IPS-20b (cell line): ENCODE results near the gene POU1F1.

ENCODE experiments used
- H3K27ac ChIP-seq: one replicate; pipeline ENCODE4 v1.5.1; 2013; ENCODE audit warnings: low read length
- H3K27me3 ChIP-seq: 2 replicates; pipeline ENCODE4 v1.6.1; 2013; ENCODE audit warnings: mild to moderate bottlenecking, low read length, inconsistent platforms; ENCODE audit not compliant: insufficient read depth
- H3K36me3 ChIP-seq: 2 replicates; pipeline ENCODE4 v1.6.1; 2013; ENCODE audit warnings: low read depth, mild to moderate bottlenecking, inconsistent platforms, low read length, moderate library complexity; ENCODE audit not compliant: insufficient read depth
- H3K4me1 ChIP-seq: 2 replicates; pipeline ENCODE4 v1.6.1; 2013; ENCODE audit warnings: mild to moderate bottlenecking, control low read depth, inconsistent platforms, low read length, moderate library complexity; ENCODE audit not compliant: insufficient read depth
- H3K4me3 ChIP-seq: 2 replicates; pipeline ENCODE4 v1.5.1; 2013; ENCODE audit warnings: mild to moderate bottlenecking, low read length, inconsistent platforms
- H3K9ac ChIP-seq: 2 replicates; pipeline ENCODE4 v1.6.1; 2013; ENCODE audit warnings: low read depth, mild to moderate bottlenecking, inconsistent platforms, low read length, moderate library complexity
- H3K9me3 ChIP-seq: 2 replicates; pipeline ENCODE4 v1.6.1; 2013; ENCODE audit warnings: mild to moderate bottlenecking, low read depth, low read length, inconsistent platforms; ENCODE audit not compliant: insufficient read depth

The POU1F1 gene

DNA sequence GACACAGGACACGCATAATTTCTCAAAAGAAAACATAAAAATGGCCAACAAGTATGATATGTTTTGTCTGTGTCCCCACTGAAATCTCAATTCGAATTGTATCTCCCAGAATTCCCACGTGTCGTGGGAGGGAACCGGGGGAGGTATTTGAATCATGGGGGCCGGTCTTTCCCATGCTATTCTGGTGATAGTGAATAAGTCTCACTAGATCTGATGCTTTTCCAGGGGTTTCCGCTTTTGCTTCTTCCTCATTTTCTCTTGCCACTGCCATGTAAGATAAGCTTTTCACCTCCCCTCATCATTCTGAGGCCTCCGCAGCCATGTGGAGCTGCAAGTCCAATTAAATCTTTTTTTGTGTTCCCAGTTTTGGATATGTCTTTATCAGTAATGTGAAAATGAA, 12.1 kb upstream of the POU1F1 start:
- Histone ChIP-seq H3K4me1 (no peaks in the 10 kb centered on the region), H3K9me3 (no peaks in the 10 kb centered on the region), H3K27me3 (no peaks in the 10 kb centered on the region), H3K27ac (no peak overlapping the region), H3K4me3 (no peak overlapping the region), H3K9ac (no peak overlapping the region), H3K36me3 (no peaks in the 10 kb centered on the region)

DNA sequence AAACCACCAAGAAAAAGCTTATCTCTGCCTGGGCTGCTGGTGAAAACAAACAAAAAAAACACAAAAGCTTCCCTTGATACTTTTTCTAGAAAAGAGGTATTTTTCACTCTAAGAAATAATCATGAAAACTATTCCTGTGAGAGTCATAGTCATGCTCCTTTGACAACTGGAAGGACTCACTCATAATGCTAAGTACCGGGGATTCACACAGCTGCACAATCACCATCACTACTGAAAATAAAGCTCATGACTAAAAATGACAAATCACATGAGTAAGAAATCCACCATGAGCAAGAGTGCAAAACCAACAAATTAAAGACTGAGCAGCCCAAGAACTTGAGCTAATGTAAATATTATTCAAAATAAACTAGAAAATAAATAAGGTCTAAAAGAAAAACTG, 10.6 kb upstream of the POU1F1 start:
- Histone ChIP-seq H3K9me3 (no peaks in the 10 kb centered on the region), H3K27ac (no peak overlapping the region), H3K36me3 (no peaks in the 10 kb centered on the region), H3K9ac (no peak overlapping the region), H3K4me1 (no peaks in the 10 kb centered on the region), H3K4me3 (no peak overlapping the region), H3K27me3 (no peaks in the 10 kb centered on the region)

DNA sequence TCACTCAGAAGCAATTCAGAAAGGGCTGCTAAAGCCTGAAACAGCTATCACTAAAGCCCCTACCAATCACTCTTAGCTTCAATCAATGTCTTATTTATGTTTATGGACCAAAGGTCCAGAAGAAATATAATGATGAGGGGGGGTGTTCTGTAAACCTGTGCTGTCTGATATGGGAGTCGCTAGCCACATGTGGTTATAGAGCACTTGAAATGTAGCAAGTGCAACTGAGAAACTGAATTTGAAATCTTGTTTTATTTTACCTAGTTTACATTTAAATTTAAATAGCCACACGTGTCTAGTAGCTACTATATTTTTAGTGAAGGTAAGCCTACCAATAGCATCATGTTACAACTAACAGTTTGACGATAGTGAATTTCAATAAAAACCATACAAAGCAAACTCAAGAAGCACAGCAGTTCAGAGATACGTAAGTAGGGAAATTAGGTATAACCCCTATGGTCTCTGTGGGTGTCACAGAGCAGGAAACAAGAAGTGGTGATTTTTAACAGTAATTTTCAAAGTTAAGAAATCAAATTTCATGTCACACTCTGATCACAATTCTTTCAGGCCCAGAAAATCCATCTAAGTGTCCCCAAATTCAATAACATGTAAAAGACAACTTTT, 3.6 kb downstream of the POU1F1 start:
- Histone ChIP-seq H3K4me1 (no peaks in the 10 kb centered on the region), H3K27ac (no peak overlapping the region), H3K9ac (no peak overlapping the region), H3K27me3 (no peaks in the 10 kb centered on the region), H3K9me3 (no peaks in the 10 kb centered on the region), H3K4me3 (no peak overlapping the region), H3K36me3 (no peaks in the 10 kb centered on the region)

DNA sequence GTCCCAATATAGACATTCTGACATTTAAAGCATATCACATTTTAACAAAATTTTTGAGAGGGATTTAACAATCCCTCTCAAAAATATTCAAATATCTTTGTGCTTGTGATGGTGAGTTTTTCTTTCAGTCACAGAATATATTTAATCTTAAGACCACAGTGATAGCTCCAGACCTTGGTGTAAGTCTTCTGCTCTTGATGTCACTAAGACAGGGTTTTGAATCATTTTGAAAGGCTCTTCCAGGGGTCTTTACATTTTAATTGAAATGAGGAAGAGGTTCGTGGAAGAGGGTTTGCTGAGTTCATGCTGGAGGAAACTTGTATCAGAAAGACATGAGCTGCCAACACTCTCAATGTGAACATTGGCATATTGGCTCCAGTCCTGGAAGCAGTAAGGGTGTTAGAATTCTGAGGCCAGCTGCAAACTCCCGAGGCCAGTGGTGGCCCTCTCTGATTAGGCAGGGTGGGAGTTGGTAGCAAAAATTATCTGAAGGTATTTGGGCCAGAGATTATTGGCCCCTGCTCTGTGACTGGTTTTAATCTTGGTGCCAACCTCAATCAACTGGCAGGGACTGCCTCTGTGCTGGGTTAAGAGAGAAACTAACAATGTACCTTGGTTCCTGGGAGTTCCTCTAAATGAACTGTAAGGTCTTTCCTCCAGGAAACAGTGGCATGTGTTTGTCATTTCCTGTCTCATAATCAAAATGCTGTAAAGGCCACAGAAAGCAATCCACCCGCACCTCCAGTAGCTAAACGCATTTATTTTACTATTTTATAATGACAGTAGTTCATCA, 5.3 kb downstream of the POU1F1 start:
- Histone ChIP-seq H3K4me1 (no peaks in the 10 kb centered on the region), H3K27ac (no peak overlapping the region), H3K27me3 (no peaks in the 10 kb centered on the region), H3K4me3 (no peak overlapping the region), H3K36me3 (no peaks in the 10 kb centered on the region), H3K9ac (no peak overlapping the region), H3K9me3 (no peaks in the 10 kb centered on the region)

DNA sequence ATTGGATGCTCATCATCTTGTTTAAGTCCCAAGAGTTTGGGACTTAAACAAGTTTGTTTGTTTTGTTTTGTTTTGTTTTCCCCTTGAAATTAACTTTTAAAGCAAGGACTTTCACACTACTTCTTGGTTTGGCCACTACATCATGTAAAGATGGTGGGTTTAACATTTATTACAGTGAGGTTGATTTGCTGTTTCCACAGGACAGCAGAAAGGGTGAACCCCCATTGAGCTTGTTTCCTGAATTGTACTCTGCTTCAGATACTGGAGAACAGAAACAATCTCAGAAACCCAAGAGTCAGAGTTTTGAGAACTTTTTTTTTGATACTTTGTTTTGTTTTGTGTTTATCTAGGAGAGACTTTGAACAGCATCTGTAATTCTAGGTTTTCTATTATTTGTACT, 6.7 kb downstream of the POU1F1 start:
- Histone ChIP-seq H3K27ac (no peak overlapping the region), H3K9ac (no peak overlapping the region), H3K4me3 (no peak overlapping the region)

DNA sequence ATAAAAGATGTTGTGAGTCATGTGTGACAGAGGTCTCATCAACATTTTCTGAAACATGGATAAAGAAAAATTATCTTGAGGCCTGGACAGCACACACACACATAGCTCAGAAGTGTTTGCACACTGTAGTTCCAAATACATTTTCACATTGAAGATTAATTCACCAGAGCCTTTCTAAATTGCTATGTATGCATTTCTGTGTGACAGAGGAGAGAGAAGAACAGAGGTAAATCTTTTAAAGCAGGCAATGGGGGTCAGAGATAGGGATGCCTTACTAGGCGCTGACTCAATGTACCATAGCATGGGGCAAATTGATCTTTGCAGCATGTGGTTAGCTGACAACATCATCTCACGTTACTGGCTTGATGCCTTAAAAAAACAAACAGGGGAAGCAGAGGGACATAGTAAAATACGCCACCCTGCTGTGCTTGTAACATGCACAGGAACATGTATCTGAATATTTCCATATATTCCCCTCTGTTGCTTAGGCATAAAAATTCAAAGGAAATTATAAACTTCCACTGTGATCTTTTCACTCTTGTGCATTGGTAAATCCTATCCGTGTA, 7.7 kb downstream of the POU1F1 start:
- H3K4me1 ChIP-seq = no peaks in the 10 kb centered on the region
- H3K36me3 ChIP-seq = no peaks in the 10 kb centered on the region

More for the DNA sequence above, 6.7 kb downstream of the POU1F1 start:
- H3K36me3 ChIP-seq = no peaks in the 10 kb centered on the region
- no peaks in the 10 kb centered on the region for H3K4me1 ChIP-seq
- no peaks in the 10 kb centered on the region for H3K27me3 ChIP-seq
- H3K9me3 ChIP-seq = no peaks in the 10 kb centered on the region

DNA sequence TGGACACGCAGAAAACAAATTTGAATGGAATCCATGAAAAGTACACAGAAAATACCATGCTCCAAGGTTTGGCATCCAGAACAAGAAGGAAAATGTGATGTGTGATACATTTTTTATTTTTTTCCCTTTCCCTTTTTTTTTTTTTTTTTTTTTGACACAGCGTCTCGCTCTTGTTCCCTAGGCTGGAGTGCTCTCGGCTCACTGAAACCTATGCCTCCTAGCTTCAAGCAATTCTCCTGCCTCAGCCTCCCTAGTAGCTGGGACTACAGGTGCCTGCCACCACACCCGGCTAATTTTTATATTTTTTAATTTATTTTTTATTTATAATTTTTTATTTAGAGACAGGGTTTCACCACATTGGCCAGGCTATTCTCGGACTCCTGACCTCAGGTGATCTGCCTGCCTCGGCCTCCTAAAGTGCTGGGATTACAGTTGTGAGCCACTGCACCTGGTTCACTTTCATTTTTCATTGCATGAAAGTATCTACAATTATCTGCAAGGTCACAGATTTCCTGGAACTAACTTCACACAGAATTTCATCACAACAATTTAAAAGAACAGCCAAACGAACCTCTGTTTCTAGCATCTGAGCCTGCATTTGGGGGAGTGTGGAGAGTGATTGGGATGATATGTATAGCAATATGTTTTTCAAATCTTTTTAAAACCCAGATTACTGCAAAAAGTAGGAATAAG, 8.3 kb downstream of the POU1F1 start:
- H3K4me1 ChIP-seq = no peaks in the 10 kb centered on the region
- H3K9ac ChIP-seq = no peak overlapping the region
- H3K9me3 ChIP-seq = no peaks in the 10 kb centered on the region
- no peaks in the 10 kb centered on the region for H3K36me3 ChIP-seq
- no peak overlapping the region for H3K4me3 ChIP-seq
- H3K27ac ChIP-seq = no peak overlapping the region
- no peaks in the 10 kb centered on the region for H3K27me3 ChIP-seq

More for the DNA sequence above, 7.7 kb downstream of the POU1F1 start:
- Histone ChIP-seq H3K27me3 (no peaks in the 10 kb centered on the region), H3K9me3 (no peaks in the 10 kb centered on the region), H3K27ac (no peak overlapping the region), H3K9ac (no peak overlapping the region), H3K4me3 (no peak overlapping the region)

DNA sequence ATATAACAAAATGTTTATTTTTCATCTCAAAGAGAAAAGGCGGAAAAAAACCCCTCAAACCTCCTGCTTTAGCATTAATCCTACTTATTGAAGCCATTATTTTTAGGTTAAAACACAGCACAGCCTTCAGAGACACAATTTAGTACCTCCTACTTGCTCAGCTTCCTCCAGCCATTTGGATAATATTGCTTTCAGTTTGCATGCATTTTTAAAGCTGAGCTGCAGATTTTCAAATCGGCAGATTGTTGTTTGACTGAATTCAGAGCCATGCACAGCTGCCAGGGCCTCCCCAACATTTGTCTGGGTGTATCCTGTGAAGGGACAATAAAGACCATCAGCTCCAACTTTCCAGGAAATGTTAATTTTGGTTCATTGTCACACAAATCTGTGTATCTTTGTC, 14.5 kb downstream of the POU1F1 start:
- H3K9ac ChIP-seq = no peak overlapping the region
- no peaks in the 10 kb centered on the region for H3K36me3 ChIP-seq
- H3K4me3 ChIP-seq = no peak overlapping the region
- H3K9me3 ChIP-seq = no peaks in the 10 kb centered on the region
- no peaks in the 10 kb centered on the region for H3K4me1 ChIP-seq
- H3K27me3 ChIP-seq = no peaks in the 10 kb centered on the region
- H3K27ac ChIP-seq = no peak overlapping the region

DNA sequence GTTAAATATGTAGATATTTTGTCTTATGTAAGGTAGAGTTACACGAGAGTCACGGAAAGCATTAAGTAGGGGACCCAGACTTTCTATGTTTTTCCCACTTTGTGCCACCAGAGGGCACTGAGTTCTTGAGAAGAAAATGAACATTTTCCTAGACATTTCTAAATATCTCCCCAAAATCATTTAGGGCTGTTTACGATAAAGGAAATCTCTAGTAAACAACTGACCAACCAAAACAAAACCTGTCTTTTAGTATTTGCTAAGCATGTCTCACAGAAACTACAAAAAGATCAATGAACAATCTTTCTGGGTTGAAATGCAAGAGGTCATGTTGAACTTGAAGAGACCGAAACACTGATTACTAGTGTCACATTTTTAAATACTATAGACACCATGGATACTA, 16.1 kb downstream of the POU1F1 start:
- H3K36me3 ChIP-seq = no peaks in the 10 kb centered on the region

DNA sequence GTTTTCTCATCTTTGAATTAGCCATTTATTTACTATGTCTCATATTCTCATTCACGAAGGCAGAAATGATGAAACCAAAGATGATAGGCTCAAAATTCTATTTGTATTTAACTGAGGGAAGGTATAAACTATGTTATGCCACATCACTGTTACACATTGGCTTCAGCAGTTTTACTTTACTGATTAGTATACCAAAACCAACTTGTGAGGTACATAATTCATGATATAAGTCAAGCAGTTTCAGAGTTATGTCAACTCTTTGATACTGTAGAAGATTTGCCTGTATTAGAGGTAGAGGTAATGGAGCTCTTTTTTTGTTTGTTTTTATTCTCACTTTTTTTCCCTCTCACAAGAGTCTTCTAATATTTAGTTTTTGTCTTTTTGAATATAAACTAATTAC, 26.4 kb downstream of the POU1F1 start:
- Histone ChIP-seq H3K27ac (no peak overlapping the region), H3K4me1 (no peaks in the 10 kb centered on the region), H3K9ac (no peak overlapping the region), H3K4me3 (no peak overlapping the region), H3K36me3 (peaks cover 67% of the 10 kb centered on the region), H3K9me3 (no peaks in the 10 kb centered on the region), H3K27me3 (no peaks in the 10 kb centered on the region)

More for the DNA sequence above, 16.1 kb downstream of the POU1F1 start:
- Histone ChIP-seq H3K4me3 (no peak overlapping the region), H3K9ac (no peak overlapping the region), H3K27me3 (no peaks in the 10 kb centered on the region), H3K4me1 (no peaks in the 10 kb centered on the region), H3K9me3 (no peaks in the 10 kb centered on the region), H3K27ac (no peak overlapping the region)

DNA sequence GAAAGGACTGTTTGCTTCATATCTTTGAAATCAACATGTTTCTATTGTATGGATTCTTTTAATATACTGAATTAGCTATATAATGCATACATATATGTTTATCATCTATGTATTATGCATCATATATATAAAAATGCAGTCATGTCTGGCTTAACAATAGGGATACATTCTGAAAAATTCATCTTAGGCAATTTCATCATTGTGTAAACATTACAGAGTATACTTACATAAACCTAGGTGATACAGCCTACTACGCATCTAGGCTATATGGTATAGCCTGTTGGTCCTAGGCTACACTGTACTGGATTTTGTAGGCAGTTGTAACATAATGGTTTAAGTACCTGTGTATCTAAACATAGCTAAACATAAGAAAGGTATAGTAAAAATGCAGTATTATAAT, 27.6 kb downstream of the POU1F1 start:
- no peak overlapping the region for H3K9ac ChIP-seq
- no peak overlapping the region for H3K27ac ChIP-seq
- H3K36me3 ChIP-seq = peaks cover 57% of the 10 kb centered on the region
- no peaks in the 10 kb centered on the region for H3K4me1 ChIP-seq
- no peaks in the 10 kb centered on the region for H3K9me3 ChIP-seq
- H3K4me3 ChIP-seq = no peak overlapping the region
- no peaks in the 10 kb centered on the region for H3K27me3 ChIP-seq
